GM18498 (cell line): ENCODE measurements around the gene GNG7.
"Not testable (repeated sequence)": the region's sequence is repeated elsewhere in the genome, so short reads cannot be mapped to it uniquely, and the experiment has no call there.

ENCODE experiments used
- ATAC-seq: cut with Tn5 transposase; IDR thresholded peaks from one replicate; pipeline ENCODE4 v1.9.1; 2021; ENCODE audit warnings: mild to moderate bottlenecking, moderate library complexity; ENCODE audit not compliant: unreplicated experiment

The GNG7 gene

GRCh38 chr19:2523630-2524311 is 178.7 kb downstream of the GNG7 start:
- ATAC-seq: no peak

DNA sequence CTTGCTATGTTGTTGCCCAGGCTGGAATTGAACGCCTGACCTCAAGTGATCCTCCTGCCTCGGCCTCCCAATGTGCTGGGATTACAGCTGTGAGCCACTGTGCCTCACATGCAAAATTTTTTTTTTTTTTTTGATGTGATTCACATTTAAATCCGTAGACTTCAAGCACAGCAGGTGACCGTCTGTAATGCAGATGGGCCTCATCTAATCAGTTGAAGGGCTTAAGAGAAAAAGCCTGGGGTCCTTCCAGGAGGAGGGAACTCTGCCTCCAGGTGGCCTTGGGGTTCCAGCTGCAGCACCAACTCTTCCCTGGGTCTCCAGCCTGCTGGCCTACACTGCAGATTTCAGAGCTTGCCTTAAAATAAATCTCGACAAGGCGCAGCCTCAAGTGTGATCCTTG is 183.0 kb downstream of the GNG7 start:
- ATAC-seq: no peak

- not testable (repeated sequence) for ATAC-seq
These were observed 183.6 kb downstream of the GNG7 start for GRCh38 chr19:2518856-2519255.

DNA sequence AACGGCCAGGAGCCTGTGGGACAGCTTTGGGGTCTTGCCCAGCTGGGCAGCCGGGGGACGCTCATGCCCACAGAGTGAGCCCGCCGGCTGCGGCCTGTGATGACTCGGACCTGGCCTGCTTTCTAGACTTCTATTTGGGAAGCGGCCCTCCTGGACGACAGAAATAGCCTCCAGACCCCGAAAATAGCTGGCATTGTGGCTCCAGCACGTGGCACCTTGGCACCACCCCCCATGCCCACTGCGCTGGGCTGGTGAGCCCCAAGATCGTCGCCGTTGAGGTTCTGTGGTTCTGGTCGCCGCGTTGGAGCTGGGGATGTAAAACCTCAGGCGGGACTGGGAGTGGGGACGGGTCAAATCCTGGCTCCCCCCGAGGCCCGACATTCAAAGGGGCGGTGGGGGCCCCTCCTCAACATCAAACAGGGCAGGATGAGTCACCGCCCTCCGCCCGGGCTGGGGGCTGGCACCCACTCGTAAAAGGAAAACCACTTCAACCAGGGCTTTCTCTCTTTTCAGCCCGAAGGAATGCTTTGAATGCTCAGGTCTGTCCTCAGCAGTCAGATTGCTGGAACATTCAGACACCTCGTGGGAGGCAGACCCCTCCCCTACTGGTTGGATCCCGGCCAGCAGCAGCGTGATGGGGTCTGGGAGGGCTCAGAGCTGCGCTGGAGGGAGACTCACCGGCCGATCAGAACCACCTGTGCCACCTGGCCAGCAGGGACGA is 184.5 kb downstream of the GNG7 start:
- no peak for ATAC-seq

DNA sequence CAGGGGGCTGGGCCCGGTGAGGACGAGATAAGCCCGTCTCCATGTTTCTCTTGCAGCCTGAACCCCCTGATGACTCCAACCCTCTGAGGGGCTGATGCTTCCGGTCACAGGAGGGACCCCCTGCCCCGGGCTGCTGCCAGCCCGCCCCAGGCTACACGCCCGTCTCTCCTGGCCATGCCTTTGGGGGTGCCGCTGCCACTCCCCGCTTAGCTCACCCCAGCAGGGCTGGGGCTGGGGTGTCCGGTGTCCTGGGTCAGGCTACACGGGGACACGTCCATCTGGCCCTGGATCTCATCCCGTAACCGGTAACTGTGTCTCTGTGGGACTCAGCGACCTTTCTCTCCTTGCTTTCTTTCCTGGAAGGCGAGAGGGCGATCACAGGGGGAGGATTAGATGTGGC is 185.8 kb downstream of the GNG7 start:
- no peak for ATAC-seq

- no peak for ATAC-seq
These were observed 187.4 kb downstream of the GNG7 start for GRCh38 chr19:2514981-2515518.

DNA sequence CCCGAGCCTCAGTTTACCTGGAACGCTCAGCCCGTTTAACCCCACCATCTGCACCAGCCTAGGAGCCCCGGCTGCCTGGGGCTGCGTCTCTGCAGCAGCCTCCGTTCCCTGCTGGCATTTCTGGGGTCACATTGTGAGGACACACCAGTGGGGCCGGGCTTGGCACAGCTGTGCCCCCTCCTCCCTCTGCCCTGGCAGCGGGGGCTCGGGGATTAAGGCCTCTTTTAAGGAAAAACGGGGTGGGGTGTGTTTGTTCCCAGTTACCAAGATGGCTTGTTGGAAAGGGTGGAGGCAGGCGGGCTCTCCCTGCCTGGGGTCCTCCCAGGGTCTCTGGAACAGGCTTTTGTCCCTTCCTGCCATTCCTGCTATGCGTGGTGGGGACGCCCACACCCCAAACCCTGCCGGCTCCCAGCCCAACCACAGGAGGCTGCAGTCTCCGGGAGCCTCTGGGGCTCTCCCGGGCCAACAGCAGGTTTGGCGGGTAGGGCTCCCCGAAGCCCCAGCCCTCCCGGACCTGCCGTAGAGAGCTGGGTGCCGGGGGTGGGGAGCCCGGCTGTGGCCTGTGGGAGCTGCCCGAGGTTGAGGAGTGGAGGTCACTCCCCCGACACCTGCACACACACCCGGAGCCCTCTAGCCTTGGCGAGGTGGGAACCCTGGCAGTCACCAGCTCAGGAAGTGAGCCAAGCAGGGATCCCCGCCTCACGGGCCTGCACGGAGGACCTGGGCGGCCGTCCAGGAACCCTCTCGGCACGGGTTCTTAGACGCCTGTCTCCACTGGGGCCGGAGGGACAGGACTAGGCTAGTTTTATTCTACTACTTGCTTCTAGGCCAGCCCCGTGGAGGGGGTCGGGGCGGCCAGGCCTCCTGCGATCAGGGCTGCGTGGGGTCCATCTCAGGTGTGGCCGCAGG is 189.7 kb downstream of the GNG7 start:
- no peak for ATAC-seq

DNA sequence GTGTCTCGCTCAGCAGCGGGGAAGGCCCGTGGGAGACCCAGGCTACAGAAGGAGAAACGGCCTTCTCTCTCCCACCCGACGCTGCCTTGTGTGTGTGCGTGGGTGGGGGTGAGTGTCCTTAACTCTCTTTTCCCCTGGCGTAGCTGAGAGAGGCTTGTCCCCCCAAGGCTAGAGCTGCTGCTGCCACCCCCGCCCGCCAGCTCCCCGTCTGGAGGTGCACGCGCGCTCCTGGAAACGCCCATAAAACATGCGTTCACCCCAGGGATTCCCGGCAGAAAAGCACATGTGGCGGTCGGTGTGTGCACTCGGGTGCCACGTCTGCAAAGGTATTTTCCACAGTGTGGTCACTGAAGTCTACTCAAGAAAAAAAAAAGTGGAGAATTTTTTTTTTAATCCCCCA is 190.5 kb downstream of the GNG7 start:
- no peak for ATAC-seq

DNA sequence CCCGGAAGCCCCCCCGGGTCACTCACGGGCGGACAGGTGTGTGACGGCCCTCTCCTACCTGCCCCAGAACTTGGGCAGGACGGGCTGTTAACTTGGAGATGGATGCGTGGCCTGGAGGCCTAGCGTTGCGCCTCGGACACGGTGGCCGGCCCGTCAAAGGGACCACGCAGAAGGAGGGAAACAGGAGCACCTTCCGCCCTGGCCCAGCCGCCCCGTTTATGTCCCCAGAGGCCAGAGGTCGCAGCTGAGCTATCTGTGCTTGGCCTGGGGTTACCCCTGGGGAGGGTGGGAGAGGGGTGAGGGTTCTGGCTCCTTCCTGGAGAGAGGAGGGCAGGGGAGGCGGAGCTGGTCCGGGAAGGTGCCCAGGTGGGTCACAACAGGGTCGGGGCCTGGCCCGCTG is 190.9 kb downstream of the GNG7 start:
- ATAC-seq: no peak

DNA sequence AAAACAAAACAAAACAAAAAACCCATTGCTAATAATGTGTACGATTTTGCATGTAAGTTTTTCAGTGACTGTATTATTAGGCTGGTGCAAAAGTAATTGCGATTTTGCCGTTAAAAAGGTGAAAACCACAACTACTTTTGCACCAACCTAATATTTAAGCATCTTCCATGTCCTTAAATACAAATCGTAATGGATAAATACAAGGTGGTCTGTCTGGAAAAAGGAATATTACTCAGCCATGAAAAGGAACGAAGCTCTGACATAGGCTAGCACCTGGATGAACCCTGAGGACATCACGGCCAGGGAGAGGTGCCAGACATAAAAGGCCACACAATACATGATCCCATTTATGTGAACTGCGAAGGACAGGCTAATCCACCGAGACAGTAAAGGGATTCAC is 193.4 kb downstream of the GNG7 start:
- ATAC-seq: no peak

DNA sequence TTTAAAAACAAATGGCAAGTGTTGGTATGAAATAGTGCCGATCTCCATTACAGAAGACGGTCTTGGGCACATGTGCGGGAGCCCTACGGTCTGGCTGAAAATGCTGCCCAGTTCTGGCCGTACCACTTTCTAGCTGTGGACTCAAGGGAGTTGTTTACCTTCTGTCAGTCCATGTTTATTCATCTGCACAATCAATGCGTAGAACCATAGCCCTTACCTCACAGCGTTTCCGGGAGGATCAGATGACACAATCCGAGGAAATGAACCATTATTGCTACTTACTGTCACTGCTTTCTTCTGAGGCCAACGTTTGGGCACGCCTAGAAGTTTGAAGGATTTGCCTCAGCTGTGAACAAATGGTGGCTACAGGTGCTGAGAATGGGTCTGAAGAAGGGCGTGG is 195.4 kb downstream of the GNG7 start:
- ATAC-seq: no peak

GRCh38 chr19:2506656-2507055 is 195.8 kb downstream of the GNG7 start:
- not testable (repeated sequence) for ATAC-seq

DNA sequence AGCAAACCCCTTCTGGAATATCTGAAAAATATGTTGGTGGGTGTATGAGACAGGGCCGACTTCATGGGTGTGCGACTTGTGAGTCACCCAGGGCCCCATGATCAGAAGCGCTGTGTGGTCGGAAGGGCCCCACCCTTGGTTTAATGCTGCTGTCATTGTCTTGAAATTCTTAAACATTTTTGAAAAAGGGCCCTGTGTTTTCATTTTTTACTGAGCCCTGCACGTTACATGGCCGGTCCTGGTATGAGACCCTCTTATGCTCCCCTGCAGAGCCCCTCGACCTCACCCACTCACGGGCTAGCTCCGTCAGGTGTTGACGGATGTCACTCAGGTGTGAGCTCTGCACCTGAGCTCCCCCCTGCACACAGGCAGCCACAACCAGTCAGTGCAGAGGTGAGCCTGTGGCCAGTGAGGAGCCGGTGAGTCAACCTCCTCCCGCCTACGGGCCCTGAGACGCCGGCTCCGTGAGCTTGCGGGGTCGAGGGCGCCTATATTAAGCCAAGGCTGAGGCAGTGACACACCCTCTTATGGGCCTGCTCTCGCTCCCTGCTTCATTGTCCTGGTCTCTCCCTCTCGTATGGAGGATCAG is 198.9 kb downstream of the GNG7 start:
- ATAC-seq: no peak

DNA sequence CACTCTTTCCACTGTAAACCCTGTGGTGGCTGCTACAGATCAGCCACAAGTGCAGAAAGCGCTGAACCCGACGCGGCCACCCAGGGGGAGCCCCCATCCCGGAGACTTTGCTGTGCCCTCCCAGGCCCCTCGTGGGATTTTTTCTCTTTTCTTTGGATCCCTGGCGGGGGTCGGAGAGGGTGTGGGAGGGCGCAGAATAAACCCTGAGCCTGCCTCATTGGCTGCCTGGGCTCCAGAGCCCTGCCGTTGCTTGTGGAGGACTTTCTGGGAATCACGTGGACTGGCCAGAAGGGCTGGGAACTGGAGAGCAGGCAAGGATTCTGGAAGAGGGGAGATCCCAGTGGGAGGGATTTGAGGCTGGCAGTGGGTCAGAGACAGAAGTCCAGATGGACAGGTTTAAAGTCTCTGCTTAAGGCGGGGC is 201.6 kb downstream of the GNG7 start:
- no peak for ATAC-seq

DNA sequence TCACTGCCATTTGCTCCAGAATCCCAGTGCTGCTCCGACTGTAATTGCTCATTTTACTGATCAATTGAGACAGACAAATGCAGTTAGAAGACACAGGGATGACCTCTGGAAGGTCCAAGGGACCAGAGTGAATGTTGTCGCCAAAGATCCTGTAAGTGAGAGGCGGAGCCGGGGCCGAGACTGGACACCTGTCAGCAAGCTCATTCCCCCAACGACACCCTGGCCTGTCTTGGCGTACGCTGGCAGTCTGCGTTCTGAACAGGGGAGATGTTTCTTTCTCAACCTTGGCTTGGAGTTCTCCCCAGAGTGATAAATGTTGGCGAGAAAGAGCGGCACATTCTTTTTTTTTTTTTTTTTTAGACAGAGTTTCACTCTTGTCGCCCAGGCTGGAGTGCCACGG is 202.3 kb downstream of the GNG7 start:
- ATAC-seq: no peak

DNA sequence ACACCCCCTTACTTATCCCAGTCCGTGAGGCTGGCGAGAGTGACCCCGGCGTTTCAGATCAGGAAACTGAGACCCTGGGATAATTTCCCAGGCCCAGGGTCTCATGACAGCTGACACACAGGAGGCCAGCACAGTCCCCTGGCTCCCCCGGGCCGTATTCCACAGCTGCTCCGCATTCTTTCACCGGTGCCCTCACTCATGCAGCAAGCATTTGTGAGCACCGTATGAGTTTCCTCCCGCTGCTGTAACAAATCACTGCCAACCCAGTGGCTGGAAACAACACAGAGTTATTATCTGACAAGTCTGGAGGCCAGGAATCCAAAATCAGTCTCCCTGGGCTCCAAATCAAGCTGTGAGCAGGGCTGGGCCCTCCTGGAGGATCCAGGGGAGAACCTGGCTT is 205.3 kb downstream of the GNG7 start:
- no peak for ATAC-seq

DNA sequence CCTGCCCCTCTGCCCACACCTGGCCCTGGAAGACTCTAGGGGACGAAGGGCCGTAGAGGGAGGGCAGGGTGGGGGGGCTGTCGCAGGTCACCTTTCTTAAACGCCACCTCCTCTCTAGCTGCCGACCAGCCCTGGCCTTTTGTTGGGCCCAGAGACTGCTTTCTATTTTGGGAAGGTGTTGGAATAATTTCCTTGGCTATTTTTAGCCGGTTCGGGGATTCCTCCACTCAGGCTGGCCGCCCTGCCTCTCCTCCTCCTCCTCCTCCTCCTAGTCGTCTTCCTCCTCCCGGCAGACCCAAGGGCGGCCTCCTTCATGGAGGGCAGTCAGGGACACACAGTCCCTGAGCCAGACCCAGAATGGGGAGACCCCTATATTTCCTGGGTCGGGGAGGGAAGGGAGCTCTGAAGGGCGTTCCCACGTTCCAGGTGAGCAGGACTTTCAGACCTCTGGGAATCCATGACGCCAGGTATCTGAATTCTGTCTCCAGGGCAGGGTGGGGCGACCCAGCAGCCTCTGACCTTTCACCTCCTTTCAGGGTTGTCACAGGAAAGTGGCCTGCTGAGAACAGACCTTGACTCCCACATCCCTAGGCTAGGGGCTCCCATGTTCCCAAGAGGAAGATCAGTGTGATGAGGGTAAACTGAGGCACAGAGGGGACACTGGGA is 206.7 kb downstream of the GNG7 start:
- no peak for ATAC-seq

GRCh38 chr19:2495130-2495641 is 207.3 kb downstream of the GNG7 start:
- ATAC-seq: peak; percentile 27

GRCh38 chr19:2494447-2495129 is 207.9 kb downstream of the GNG7 start:
- peak; percentile 54 for ATAC-seq

DNA sequence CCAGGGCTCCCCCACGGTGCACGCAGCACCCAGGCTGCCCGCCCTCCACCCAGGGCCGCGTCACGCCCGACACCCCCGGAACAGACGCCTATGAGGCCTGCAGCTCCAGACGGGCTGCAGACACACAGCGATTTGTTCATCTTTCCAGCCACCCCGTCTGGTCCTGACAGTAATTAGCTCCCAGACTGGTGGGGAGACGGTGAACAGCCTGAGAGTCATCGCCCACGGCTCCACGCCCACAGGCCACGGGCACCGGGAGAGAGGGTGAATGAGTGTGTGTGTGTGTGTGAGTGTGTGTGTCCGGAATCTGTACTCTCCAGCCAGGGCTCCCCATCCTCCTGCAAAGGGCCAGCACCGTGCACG is 208.4 kb downstream of the GNG7 start:
- no peak for ATAC-seq
